Hematopoietic multipotent progenitor cell (in vitro differentiated cells): ENCODE data around the gene VPS13D. TPM values are rescaled to one million over a fixed set of nuclear protein-coding genes. Genes with fewer than 3 reads are reported as not detected.

Experiments
- DNase-seq, 3 donors: peaks; one replicate each; pipeline ENCODE4 v3.0.0-alpha.2; 2011 to 2015; ENCODE audit warnings: low read depth in 2 of 3, low spot score in 2 of 3
- total RNA-seq: library from RNA; depleted of rRNA; stranded (reverse); fragments of >200 nt; gene quantifications from one replicate; pipeline ENCODE4 v1.2.3, GENCODE V29; 2012

VPS13D gene
- total RNA-seq, 1 donor = 22.4 TPM

GRCh38 chr1:12229386-12229834, 420 bp upstream of the VPS13D start:
- DNase-seq = no peak

- peak in 1 of 3 donors; percentile 27 for DNase-seq
These were observed 882 bp downstream of the VPS13D start for GRCh38 chr1:12230549-12231275.

GRCh38 chr1:12231276-12231595, 1.4 kb downstream of the VPS13D start:
- DNase-seq = no peak

GRCh38 chr1:12232221-12232620, 2.4 kb downstream of the VPS13D start:
- DNase-seq = no peak

GRCh38 chr1:12244078-12244477, 14.2 kb downstream of the VPS13D start:
- peak in 1 of 3 donors; percentile 11 for DNase-seq

GRCh38 chr1:12244585-12244984, 14.8 kb downstream of the VPS13D start:
- DNase-seq = no peak

GRCh38 chr1:12245116-12245515, 15.3 kb downstream of the VPS13D start:
- DNase-seq = no peak

GRCh38 chr1:12245733-12246132, 15.9 kb downstream of the VPS13D start:
- DNase-seq = no peak

GRCh38 chr1:12246584-12246983, 16.8 kb downstream of the VPS13D start:
- no peak for DNase-seq

GRCh38 chr1:12249181-12249580, 19.4 kb downstream of the VPS13D start:
- DNase-seq = no peak

GRCh38 chr1:12249748-12250147, 19.9 kb downstream of the VPS13D start:
- no peak for DNase-seq

- DNase-seq = no peak
These were observed 21.6 kb downstream of the VPS13D start for GRCh38 chr1:12251442-12251841.

GRCh38 chr1:12255913-12256312, 26.1 kb downstream of the VPS13D start:
- DNase-seq = no peak

- DNase-seq = no peak
These were observed 28.4 kb downstream of the VPS13D start for GRCh38 chr1:12258272-12258671.

- DNase-seq = no peak
These were observed 39.5 kb downstream of the VPS13D start for GRCh38 chr1:12269351-12269750.

GRCh38 chr1:12271033-12271432, 41.2 kb downstream of the VPS13D start:
- no peak for DNase-seq

GRCh38 chr1:12272770-12273169, 42.9 kb downstream of the VPS13D start:
- no peak for DNase-seq

- DNase-seq = peak in 1 of 3 donors; percentile 42
These were observed 45.5 kb downstream of the VPS13D start for GRCh38 chr1:12275370-12275769.

- DNase-seq = peak in 2 of 3 donors; percentile 10 to 20
These were observed 46.4 kb downstream of the VPS13D start for GRCh38 chr1:12276225-12276624.

- DNase-seq = no peak
These were observed 49.2 kb downstream of the VPS13D start for GRCh38 chr1:12279003-12279402.

- no peak for DNase-seq
These were observed 50.1 kb downstream of the VPS13D start for GRCh38 chr1:12279728-12280464.

- no peak for DNase-seq
These were observed 52.3 kb downstream of the VPS13D start for GRCh38 chr1:12282142-12282541.
